ENCODE measurements around the gene TRIM46. TPM values are rescaled to one million over a fixed set of nuclear protein-coding genes. Genes with fewer than 3 reads are reported as not detected.
A peak's percentile ranks its signal among the peaks of the same experiment; 100 is the strongest.

Gene TRIM46
- total and polyA plus RNA-seq, 9 of the 15 experiments (the other 6 are each of a cell fraction or from before 2014, with no cell fraction given) = 0.05 to 0.60 (median 0.16) TPM; not detected in 3

- 0 out of 2 replicates have a peak, but pooled peaks have one; percentile 56 for TF ChIP-seq THAP12 (CRISPR knock-in tag; IDR thresholded peaks at IDR 0.05)
- TF ChIP-seq TCFL5 (CRISPR knock-in tag; conservative IDR thresholded peaks at IDR 0.05) = no peak
- peak; percentile 38 for TF ChIP-seq MAX (CRISPR knock-in tag; IDR thresholded peaks at IDR 0.05)
- no peak for TF ChIP-seq TBL1XR1 (IDR thresholded peaks at IDR 0.05; ENCODE audit: low read length in 2 of 2)
- TF ChIP-seq ZNF134 (CRISPR knock-in tag; conservative IDR thresholded peaks at IDR 0.05) = no peak
- TF ChIP-seq HDAC3 (IDR thresholded peaks at IDR 0.05; ENCODE audit: borderline replicate concordance, partially characterized antibody) = no peak
- no peak for TF ChIP-seq DLX4 (CRISPR knock-in tag; IDR thresholded peaks at IDR 0.05)
- TF ChIP-seq CHD4 (IDR thresholded peaks at IDR 0.05; ENCODE audit: insufficient read depth, insufficient replicate concordance, low read depth, low read length, poor library complexity, severe bottlenecking) = no peak
- TF ChIP-seq ZNF830 (CRISPR knock-in tag; IDR thresholded peaks at IDR 0.05) = no peak
- TF ChIP-seq, protein P1, sequence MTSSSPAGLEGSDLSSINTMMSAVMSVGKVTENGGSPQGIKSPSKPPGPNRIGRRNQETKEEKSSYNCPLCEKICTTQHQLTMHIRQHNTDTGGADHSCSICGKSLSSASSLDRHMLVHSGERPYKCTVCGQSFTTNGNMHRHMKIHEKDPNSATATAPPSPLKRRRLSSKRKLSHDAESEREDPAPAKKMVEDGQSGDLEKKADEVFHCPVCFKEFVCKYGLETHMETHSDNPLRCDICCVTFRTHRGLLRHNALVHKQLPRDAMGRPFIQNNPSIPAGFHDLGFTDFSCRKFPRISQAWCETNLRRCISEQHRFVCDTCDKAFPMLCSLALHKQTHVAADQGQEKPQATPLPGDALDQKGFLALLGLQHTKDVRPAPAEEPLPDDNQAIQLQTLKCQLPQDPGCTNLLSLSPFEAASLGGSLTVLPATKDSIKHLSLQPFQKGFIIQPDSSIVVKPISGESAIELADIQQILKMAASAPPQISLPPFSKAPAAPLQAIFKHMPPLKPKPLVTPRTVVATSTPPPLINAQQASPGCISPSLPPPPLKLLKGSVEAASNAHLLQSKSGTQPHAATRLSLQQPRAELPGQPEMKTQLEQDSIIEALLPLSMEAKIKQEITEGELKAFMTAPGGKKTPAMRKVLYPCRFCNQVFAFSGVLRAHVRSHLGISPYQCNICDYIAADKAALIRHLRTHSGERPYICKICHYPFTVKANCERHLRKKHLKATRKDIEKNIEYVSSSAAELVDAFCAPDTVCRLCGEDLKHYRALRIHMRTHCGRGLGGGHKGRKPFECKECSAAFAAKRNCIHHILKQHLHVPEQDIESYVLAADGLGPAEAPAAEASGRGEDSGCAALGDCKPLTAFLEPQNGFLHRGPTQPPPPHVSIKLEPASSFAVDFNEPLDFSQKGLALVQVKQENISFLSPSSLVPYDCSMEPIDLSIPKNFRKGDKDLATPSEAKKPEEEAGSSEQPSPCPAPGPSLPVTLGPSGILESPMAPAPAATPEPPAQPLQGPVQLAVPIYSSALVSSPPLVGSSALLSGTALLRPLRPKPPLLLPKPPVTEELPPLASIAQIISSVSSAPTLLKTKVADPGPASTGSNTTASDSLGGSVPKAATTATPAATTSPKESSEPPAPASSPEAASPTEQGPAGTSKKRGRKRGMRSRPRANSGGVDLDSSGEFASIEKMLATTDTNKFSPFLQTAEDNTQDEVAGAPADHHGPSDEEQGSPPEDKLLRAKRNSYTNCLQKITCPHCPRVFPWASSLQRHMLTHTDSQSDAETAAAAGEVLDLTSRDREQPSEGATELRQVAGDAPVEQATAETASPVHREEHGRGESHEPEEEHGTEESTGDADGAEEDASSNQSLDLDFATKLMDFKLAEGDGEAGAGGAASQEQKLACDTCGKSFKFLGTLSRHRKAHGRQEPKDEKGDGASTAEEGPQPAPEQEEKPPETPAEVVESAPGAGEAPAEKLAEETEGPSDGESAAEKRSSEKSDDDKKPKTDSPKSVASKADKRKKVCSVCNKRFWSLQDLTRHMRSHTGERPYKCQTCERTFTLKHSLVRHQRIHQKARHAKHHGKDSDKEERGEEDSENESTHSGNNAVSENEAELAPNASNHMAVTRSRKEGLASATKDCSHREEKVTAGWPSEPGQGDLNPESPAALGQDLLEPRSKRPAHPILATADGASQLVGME (CRISPR knock-in tag; IDR thresholded peaks at IDR 0.05) = 0 out of 2 replicates have a peak, but pooled peaks have one; percentile 15
- TF ChIP-seq HINFP (tag; conservative IDR thresholded peaks at IDR 0.05; ENCODE audit: low read depth) = no peak
- no peak for TF ChIP-seq RHOXF2B (CRISPR knock-in tag; conservative IDR thresholded peaks at IDR 0.05)
- TF ChIP-seq MTA3 (IDR thresholded peaks at IDR 0.05; ENCODE audit: borderline replicate concordance) = peak; percentile 81; the same call in 1 of the 2 replicates
- TF ChIP-seq, protein P2, sequence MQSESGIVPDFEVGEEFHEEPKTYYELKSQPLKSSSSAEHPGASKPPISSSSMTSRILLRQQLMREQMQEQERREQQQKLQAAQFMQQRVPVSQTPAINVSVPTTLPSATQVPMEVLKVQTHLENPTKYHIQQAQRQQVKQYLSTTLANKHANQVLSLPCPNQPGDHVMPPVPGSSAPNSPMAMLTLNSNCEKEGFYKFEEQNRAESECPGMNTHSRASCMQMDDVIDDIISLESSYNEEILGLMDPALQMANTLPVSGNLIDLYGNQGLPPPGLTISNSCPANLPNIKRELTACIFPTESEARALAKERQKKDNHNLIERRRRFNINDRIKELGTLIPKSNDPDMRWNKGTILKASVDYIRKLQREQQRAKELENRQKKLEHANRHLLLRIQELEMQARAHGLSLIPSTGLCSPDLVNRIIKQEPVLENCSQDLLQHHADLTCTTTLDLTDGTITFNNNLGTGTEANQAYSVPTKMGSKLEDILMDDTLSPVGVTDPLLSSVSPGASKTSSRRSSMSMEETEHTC (IDR thresholded peaks at IDR 0.05) = no peak
These were observed 53.8 kb downstream of the TRIM46 start (continued) for GRCh38 chr1:155227261-155228095.
